Neural cell (in vitro differentiated cells): ENCODE data around the gene MKKS. TPM values are rescaled to one million over a fixed set of nuclear protein-coding genes. Genes with fewer than 3 reads are reported as not detected.

ENCODE experiments used
- H2AFZ ChIP-seq: fragments of 200-600, 300-800 bp; sonication (generic), shearing (Covaris generic); 2 replicates; pipeline ENCODE4 v1.6.0; 2014; ENCODE audit warnings: low read depth, mild to moderate bottlenecking, antibody characterized with exemption, low read length, moderate library complexity
- H3F3A ChIP-seq: fragments of 200-600 bp; shearing (Covaris generic); 2 replicates; pipeline ENCODE4 v1.6.1; 2016; ENCODE audit warnings: mild to moderate bottlenecking, moderate library complexity, mixed read lengths, antibody characterized with exemption, low read length; ENCODE audit not compliant: insufficient read depth, poor library complexity, severe bottlenecking
- H3K27ac ChIP-seq: fragments of 200-600, 300-800 bp; sonication (generic), shearing (Covaris generic); 2 replicates; pipeline ENCODE4 v1.5.1; 2014; ENCODE audit warnings: mild to moderate bottlenecking, low read length, moderate library complexity
- H3K27me3 ChIP-seq: fragments of 300-800, 200-600 bp; sonication (generic), shearing (Covaris generic); 2 replicates; pipeline ENCODE4 v1.6.0; 2014; ENCODE audit warnings: mild to moderate bottlenecking, low read depth, low read length, moderate library complexity; ENCODE audit not compliant: insufficient read depth
- H3K36me3 ChIP-seq: fragments of 300-800, 200-600 bp; sonication (generic), shearing (Covaris generic); 2 replicates; pipeline ENCODE4 v1.5.1; 2014; ENCODE audit warnings: mild to moderate bottlenecking, antibody characterized with exemption, low read length, moderate library complexity; ENCODE audit not compliant: insufficient read depth
- H3K4me2 ChIP-seq: fragments of 300-800, 200-600 bp; sonication (generic), shearing (Covaris generic); 2 replicates; pipeline ENCODE4 v1.6.0; 2014; ENCODE audit warnings: mild to moderate bottlenecking, low read length
- H3K4me3 ChIP-seq: fragments of 300-800, 200-600 bp; sonication (generic), shearing (Covaris generic); 2 replicates; pipeline ENCODE4 v1.5.1; 2014; ENCODE audit warnings: mild to moderate bottlenecking, low read length, moderate library complexity
- H3K79me2 ChIP-seq: fragments of 200-600 bp; shearing (Covaris generic); replicated peaks from 2 replicates; pipeline ENCODE4 v1.6.0; 2014; ENCODE audit warnings: mild to moderate bottlenecking, low read length, moderate library complexity; ENCODE audit not compliant: insufficient read depth
- H3K9ac ChIP-seq: fragments of 300-800, 200-600 bp; sonication (generic), shearing (Covaris generic); 2 replicates; pipeline ENCODE4 v1.6.1; 2016; ENCODE audit warnings: mild to moderate bottlenecking, low read length, mixed read lengths
- H3K9me2 ChIP-seq: fragments of 200-600 bp; shearing (Covaris generic); 2 replicates; pipeline ENCODE4 v1.6.1; 2016; ENCODE audit warnings: mild to moderate bottlenecking, low read length, mixed read lengths; ENCODE audit not compliant: insufficient read depth
- H3K9me3 ChIP-seq: fragments of 200-600, 300-800 bp; sonication (generic), shearing (Covaris generic); 2 replicates; pipeline ENCODE4 v1.6.1; 2016; ENCODE audit warnings: mild to moderate bottlenecking, mixed run types, low read length, moderate library complexity, mixed read lengths
- H4K20me1 ChIP-seq: fragments of 200-600 bp; shearing (Covaris generic); 2 replicates; pipeline ENCODE4 v1.6.1; 2016; ENCODE audit warnings: mild to moderate bottlenecking, mixed run types; ENCODE audit not compliant: insufficient read depth
- EP300 ChIP-seq: fragments of 450-650 bp; conservative IDR thresholded peaks from 2 replicates; pipeline ENCODE4 v1.6.1; 2014; ENCODE audit warnings: antibody characterized with exemption, mild to moderate bottlenecking, moderate library complexity; ENCODE audit not compliant: poor library complexity, severe bottlenecking
- EZH2 ChIP-seq: fragments of 200-600, 300-800 bp; shearing (Covaris generic), sonication (generic); IDR thresholded peaks from 2 replicates; pipeline ENCODE4 v1.6.1; 2014; ENCODE audit warnings: antibody characterized with exemption, low read length, borderline replicate concordance, mild to moderate bottlenecking; ENCODE audit not compliant: insufficient read depth, poor library complexity, severe bottlenecking
- MXI1 ChIP-seq: fragments of 450-650 bp; conservative IDR thresholded peaks from 2 replicates; pipeline ENCODE4 v1.6.1; 2014; ENCODE audit warnings: antibody characterized with exemption, mild to moderate bottlenecking; ENCODE audit not compliant: poor library complexity, severe bottlenecking
- POLR2AphosphoS5 ChIP-seq: IDR thresholded peaks from 2 replicates; pipeline ENCODE4 v1.6.1; 2012
- RAD21 ChIP-seq: fragments of 450-650 bp; conservative IDR thresholded peaks from 2 replicates; pipeline ENCODE4 v1.6.1; 2014; ENCODE audit warnings: antibody characterized with exemption, mild to moderate bottlenecking, moderate library complexity
- SMC3 ChIP-seq: fragments of 450-650 bp; conservative IDR thresholded peaks from 2 replicates; pipeline ENCODE4 v1.6.1; 2014; ENCODE audit warnings: antibody characterized with exemption, mild to moderate bottlenecking, moderate library complexity; ENCODE audit not compliant: poor library complexity
- TAF1 ChIP-seq: IDR thresholded peaks from 2 replicates; pipeline ENCODE4 v1.6.1; 2012; ENCODE audit warnings: low read depth
- polyA plus RNA-seq: library from polyadenylated mRNA; depleted of rRNA; stranded (reverse); fragments of >200 nt; gene quantifications from 2 replicates; pipeline ENCODE4 v1.2.3, GENCODE V29; 2014
- TF ChIP-seq, protein P1 (sequence below): IDR thresholded peaks from 2 replicates; pipeline ENCODE4 v1.6.1; 2012; ENCODE audit warnings: borderline replicate concordance
- TF ChIP-seq, protein P2 (sequence below): fragments of 450-650 bp; IDR thresholded peaks from 2 replicates; pipeline ENCODE4 v1.5.1; 2014; ENCODE audit warnings: antibody characterized with exemption, mild to moderate bottlenecking, moderate library complexity; ENCODE audit not compliant: poor library complexity, severe bottlenecking

The MKKS gene
- polyA plus RNA-seq, 1 donor from 2014 or later: 28.0 TPM

DNA sequence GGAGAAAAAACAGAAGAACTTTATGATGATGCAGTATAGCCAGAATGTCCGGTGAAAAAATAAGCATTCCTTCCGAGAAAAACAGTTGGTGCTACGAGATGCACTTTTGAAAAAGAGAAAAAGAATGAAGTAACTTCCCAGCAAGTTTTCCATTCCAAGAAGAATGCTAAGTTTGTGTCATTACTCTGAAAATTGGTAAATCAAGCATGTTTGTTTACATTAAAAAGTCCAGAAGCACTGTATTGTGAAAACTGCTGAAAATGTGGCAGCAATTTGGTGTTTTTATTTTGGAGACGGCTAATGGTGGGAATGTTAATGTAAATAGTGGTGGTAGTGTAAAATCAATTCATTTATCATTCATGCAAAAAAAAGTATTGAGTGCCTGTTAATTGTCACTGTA is 46.3 kb downstream of the MKKS start:
- no peak overlapping the region for H3K4me2 ChIP-seq
- H3F3A ChIP-seq: no peaks in the 10 kb centered on the region
- no peaks in the 10 kb centered on the region for H4K20me1 ChIP-seq
- no peak overlapping the region for H3K9ac ChIP-seq
- H3K9me3 ChIP-seq: no peaks in the 10 kb centered on the region
- no peaks in the 10 kb centered on the region for H3K9me2 ChIP-seq
- TF ChIP-seq MXI1: no peak
- no peaks in the 10 kb centered on the region for H3K79me2 ChIP-seq
- no peaks in the 10 kb centered on the region for H3K27me3 ChIP-seq
- no peak overlapping the region for H3K4me3 ChIP-seq
- no peak overlapping the region for H2AFZ ChIP-seq
- no peak overlapping the region for H3K27ac ChIP-seq
- no peaks in the 10 kb centered on the region for H3K36me3 ChIP-seq

DNA sequence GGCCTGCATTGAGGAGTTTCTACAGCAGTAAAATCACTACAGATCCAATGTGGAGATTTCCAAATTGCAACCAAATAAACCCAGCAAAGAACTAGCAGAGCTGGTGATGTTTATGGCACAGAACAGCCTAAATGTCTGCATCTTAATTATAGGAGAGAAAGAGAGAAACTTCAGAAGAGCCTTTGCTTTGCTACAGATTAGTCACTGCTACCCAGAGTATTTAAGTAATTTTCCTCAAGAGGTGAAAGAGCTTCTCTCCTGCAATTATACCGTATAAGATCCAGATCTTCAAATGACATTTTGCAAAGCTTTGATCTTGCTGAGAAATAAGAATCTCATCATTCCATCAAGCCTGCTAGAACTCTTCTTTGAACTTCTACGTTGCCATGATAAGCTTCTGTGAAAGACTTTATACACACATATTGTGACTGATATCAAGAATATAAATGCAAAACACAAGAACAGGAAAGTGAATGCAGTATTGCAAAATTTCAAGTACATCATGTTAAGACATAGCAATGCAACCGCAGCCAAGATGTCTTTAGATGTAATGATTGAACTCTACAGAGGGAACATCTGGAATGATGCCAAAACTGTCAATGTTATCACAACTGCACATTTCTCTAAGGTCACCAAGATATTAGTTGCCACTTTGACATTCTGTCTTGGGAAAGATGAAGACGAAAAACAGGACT is 48.0 kb downstream of the MKKS start:
- H2AFZ ChIP-seq: no peak overlapping the region
- no peaks in the 10 kb centered on the region for H3K27me3 ChIP-seq
- H3K36me3 ChIP-seq: no peaks in the 10 kb centered on the region
- H4K20me1 ChIP-seq: no peaks in the 10 kb centered on the region
- no peak overlapping the region for H3K4me2 ChIP-seq
- H3K9me2 ChIP-seq: no peaks in the 10 kb centered on the region
- no peaks in the 10 kb centered on the region for H3K9me3 ChIP-seq
- H3F3A ChIP-seq: no peaks in the 10 kb centered on the region
- H3K4me3 ChIP-seq: no peak overlapping the region
- H3K9ac ChIP-seq: no peak overlapping the region
- TF ChIP-seq POLR2AphosphoS5 (no peak), SMC3 (no peak), TAF1 (no peak), EZH2 (no peak), RAD21 (no peak), MXI1 (no peak), EP300 (no peak)
- TF ChIP-seq, protein P1, sequence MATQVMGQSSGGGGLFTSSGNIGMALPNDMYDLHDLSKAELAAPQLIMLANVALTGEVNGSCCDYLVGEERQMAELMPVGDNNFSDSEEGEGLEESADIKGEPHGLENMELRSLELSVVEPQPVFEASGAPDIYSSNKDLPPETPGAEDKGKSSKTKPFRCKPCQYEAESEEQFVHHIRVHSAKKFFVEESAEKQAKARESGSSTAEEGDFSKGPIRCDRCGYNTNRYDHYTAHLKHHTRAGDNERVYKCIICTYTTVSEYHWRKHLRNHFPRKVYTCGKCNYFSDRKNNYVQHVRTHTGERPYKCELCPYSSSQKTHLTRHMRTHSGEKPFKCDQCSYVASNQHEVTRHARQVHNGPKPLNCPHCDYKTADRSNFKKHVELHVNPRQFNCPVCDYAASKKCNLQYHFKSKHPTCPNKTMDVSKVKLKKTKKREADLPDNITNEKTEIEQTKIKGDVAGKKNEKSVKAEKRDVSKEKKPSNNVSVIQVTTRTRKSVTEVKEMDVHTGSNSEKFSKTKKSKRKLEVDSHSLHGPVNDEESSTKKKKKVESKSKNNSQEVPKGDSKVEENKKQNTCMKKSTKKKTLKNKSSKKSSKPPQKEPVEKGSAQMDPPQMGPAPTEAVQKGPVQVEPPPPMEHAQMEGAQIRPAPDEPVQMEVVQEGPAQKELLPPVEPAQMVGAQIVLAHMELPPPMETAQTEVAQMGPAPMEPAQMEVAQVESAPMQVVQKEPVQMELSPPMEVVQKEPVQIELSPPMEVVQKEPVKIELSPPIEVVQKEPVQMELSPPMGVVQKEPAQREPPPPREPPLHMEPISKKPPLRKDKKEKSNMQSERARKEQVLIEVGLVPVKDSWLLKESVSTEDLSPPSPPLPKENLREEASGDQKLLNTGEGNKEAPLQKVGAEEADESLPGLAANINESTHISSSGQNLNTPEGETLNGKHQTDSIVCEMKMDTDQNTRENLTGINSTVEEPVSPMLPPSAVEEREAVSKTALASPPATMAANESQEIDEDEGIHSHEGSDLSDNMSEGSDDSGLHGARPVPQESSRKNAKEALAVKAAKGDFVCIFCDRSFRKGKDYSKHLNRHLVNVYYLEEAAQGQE: no peak
- TF ChIP-seq, protein P2, sequence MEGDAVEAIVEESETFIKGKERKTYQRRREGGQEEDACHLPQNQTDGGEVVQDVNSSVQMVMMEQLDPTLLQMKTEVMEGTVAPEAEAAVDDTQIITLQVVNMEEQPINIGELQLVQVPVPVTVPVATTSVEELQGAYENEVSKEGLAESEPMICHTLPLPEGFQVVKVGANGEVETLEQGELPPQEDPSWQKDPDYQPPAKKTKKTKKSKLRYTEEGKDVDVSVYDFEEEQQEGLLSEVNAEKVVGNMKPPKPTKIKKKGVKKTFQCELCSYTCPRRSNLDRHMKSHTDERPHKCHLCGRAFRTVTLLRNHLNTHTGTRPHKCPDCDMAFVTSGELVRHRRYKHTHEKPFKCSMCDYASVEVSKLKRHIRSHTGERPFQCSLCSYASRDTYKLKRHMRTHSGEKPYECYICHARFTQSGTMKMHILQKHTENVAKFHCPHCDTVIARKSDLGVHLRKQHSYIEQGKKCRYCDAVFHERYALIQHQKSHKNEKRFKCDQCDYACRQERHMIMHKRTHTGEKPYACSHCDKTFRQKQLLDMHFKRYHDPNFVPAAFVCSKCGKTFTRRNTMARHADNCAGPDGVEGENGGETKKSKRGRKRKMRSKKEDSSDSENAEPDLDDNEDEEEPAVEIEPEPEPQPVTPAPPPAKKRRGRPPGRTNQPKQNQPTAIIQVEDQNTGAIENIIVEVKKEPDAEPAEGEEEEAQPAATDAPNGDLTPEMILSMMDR: no peak
- H3K79me2 ChIP-seq: no peaks in the 10 kb centered on the region
- H3K27ac ChIP-seq: no peak overlapping the region

DNA sequence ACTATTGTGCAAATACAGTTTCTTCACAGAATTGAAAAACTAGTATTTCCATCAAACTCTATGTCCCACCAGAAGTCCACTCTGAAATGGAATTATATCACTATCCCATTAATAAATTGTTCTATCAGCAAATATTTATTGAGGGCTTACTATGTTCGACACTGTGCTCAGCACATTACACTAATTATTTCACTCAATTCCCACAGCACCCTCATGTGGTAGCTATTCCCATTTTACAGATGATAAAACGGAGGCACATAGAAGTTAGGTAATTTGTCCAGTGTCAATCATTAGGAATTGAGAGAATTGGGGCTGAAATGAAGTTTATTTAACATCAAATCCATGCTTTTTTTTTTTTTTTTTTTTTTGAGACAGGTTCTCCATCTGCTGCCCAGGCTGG is 52.5 kb downstream of the MKKS start:
- no peaks in the 10 kb centered on the region for H3K9me3 ChIP-seq
- H3K9ac ChIP-seq: no peak overlapping the region
- TF ChIP-seq POLR2AphosphoS5 (no peak), TAF1 (no peak), EP300 (no peak), SMC3 (no peak), RAD21 (no peak), EZH2 (no peak), MXI1 (no peak)
- TF ChIP-seq, protein P1: no peak
- TF ChIP-seq, protein P2: no peak
- H3K27ac ChIP-seq: no peak overlapping the region
- no peak overlapping the region for H2AFZ ChIP-seq
- no peaks in the 10 kb centered on the region for H3K36me3 ChIP-seq
- no peaks in the 10 kb centered on the region for H3K79me2 ChIP-seq
- no peaks in the 10 kb centered on the region for H3F3A ChIP-seq
- no peaks in the 10 kb centered on the region for H3K27me3 ChIP-seq
- no peaks in the 10 kb centered on the region for H4K20me1 ChIP-seq
- no peak overlapping the region for H3K4me2 ChIP-seq
- no peaks in the 10 kb centered on the region for H3K9me2 ChIP-seq
- no peak overlapping the region for H3K4me3 ChIP-seq
